ENCODE data around the gene TCEA2. TPM values are rescaled to one million over a fixed set of nuclear protein-coding genes. Genes with fewer than 3 reads are reported as not detected.

The TCEA2 gene
- total and polyA plus RNA-seq, 2 of the 13 experiments (the other 11 are each of a cell fraction or from before 2014, with no cell fraction given) = 28.1 to 33.7 TPM

DNA sequence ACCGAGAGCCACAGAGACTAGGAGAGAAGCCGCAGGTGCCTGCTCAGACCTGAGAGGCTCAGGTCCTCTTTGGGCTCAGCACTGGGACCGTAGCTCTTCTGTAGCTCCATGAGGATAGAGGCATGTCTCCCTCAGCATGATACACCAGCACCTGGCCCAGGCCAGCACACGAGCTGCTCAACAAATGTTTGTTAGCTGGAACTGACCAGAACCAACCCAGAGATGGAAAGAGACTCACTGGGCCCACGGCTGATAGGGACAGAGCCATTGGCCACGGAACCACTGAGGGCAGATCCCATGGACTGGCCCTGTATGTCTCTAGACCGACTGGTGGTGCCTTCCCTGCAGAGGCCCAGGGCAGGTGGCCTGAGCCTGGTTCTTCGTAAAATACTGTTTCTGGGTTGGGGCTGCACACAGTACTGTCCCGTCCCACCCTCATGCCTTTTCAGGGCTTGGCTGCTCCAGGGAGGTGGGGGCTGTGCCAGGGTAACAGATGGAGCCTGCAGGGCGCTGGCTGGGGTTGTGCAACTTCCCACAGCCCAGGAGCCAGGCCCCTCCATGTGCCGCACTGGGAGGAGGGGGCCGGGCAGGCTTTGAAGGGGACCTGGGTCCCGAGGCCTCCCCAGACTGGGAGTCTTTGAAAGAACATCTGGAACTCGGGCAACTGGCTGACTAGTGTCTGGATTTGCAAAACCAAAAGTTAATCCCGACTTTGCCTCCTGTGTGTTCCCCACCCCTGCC is 21.8 kb upstream of the TCEA2 start (continued):
- TF ChIP-seq PHF20 (CRISPR knock-in tag; IDR thresholded peaks at IDR 0.05) (no peak), ARNTL (CRISPR knock-in tag; IDR thresholded peaks at IDR 0.05) (peak; percentile 86), EZH2 (conservative IDR thresholded peaks at IDR 0.05; ENCODE audit: low read depth, low read length) (no peak), HOXA9 (CRISPR knock-in tag; IDR thresholded peaks at IDR 0.05; ENCODE audit: borderline replicate concordance) (no peak), U2AF1 (optimal IDR thresholded peaks at IDR 0.05; ENCODE audit: low read depth, low read length) (no peak), SMAD1 (CRISPR knock-in tag; IDR thresholded peaks at IDR 0.05; ENCODE audit: borderline replicate concordance, low read depth) (no peak), HNRNPUL1 (IDR thresholded peaks at IDR 0.05; ENCODE audit: low read depth, low read length) (no peak), NR1H2 (CRISPR knock-in tag; IDR thresholded peaks at IDR 0.05; ENCODE audit: borderline replicate concordance, low read depth) (no peak), SOX13 (IDR thresholded peaks at IDR 0.05) (0 out of 2 replicates have a peak, but pooled peaks have one; percentile 47), SOX13 (CRISPR knock-in tag; conservative IDR thresholded peaks at IDR 0.05 in 1 of 2, IDR thresholded peaks at IDR 0.05 in 1 of 2) (peak in 1 of 2 experiments; percentile 57; a peak in 1 of 4 replicates), KLF11 (CRISPR knock-in tag; IDR thresholded peaks at IDR 0.05) (no peak), PRMT3 (CRISPR knock-in tag; IDR thresholded peaks at IDR 0.05; ENCODE audit: borderline replicate concordance, low read depth) (no peak), ZNF788 (CRISPR knock-in tag; IDR thresholded peaks at IDR 0.05; ENCODE audit: borderline replicate concordance) (peak; percentile 39), ZNF205 (CRISPR knock-in tag; IDR thresholded peaks at IDR 0.05) (no peak; the same call in 1 of the 2 replicates)
- TF ChIP-seq, protein P1, sequence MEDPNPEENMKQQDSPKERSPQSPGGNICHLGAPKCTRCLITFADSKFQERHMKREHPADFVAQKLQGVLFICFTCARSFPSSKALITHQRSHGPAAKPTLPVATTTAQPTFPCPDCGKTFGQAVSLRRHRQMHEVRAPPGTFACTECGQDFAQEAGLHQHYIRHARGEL (CRISPR knock-in tag; IDR thresholded peaks at IDR 0.05) = 0 out of 2 replicates have a peak, but pooled peaks have one; percentile 18
- TF ChIP-seq, protein P2, sequence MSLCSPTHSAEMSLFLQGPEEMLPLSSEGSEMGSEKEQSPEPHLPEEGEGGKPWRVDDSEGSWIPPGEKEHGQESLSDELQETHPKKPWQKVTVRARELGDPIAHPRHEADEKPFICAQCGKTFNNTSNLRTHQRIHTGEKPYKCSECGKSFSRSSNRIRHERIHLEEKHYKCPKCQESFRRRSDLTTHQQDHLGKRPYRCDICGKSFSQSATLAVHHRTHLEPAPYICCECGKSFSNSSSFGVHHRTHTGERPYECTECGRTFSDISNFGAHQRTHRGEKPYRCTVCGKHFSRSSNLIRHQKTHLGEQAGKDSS (CRISPR knock-in tag; IDR thresholded peaks at IDR 0.05; ENCODE audit: borderline replicate concordance, low read depth) = peak; percentile 22; the same call in 1 of the 2 replicates
- TF ChIP-seq, protein P3, sequence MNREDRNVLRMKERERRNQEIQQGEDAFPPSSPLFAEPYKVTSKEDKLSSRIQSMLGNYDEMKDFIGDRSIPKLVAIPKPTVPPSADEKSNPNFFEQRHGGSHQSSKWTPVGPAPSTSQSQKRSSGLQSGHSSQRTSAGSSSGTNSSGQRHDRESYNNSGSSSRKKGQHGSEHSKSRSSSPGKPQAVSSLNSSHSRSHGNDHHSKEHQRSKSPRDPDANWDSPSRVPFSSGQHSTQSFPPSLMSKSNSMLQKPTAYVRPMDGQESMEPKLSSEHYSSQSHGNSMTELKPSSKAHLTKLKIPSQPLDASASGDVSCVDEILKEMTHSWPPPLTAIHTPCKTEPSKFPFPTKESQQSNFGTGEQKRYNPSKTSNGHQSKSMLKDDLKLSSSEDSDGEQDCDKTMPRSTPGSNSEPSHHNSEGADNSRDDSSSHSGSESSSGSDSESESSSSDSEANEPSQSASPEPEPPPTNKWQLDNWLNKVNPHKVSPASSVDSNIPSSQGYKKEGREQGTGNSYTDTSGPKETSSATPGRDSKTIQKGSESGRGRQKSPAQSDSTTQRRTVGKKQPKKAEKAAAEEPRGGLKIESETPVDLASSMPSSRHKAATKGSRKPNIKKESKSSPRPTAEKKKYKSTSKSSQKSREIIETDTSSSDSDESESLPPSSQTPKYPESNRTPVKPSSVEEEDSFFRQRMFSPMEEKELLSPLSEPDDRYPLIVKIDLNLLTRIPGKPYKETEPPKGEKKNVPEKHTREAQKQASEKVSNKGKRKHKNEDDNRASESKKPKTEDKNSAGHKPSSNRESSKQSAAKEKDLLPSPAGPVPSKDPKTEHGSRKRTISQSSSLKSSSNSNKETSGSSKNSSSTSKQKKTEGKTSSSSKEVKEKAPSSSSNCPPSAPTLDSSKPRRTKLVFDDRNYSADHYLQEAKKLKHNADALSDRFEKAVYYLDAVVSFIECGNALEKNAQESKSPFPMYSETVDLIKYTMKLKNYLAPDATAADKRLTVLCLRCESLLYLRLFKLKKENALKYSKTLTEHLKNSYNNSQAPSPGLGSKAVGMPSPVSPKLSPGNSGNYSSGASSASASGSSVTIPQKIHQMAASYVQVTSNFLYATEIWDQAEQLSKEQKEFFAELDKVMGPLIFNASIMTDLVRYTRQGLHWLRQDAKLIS (CRISPR knock-in tag; IDR thresholded peaks at IDR 0.05) = no peak
- TF ChIP-seq, protein P4, sequence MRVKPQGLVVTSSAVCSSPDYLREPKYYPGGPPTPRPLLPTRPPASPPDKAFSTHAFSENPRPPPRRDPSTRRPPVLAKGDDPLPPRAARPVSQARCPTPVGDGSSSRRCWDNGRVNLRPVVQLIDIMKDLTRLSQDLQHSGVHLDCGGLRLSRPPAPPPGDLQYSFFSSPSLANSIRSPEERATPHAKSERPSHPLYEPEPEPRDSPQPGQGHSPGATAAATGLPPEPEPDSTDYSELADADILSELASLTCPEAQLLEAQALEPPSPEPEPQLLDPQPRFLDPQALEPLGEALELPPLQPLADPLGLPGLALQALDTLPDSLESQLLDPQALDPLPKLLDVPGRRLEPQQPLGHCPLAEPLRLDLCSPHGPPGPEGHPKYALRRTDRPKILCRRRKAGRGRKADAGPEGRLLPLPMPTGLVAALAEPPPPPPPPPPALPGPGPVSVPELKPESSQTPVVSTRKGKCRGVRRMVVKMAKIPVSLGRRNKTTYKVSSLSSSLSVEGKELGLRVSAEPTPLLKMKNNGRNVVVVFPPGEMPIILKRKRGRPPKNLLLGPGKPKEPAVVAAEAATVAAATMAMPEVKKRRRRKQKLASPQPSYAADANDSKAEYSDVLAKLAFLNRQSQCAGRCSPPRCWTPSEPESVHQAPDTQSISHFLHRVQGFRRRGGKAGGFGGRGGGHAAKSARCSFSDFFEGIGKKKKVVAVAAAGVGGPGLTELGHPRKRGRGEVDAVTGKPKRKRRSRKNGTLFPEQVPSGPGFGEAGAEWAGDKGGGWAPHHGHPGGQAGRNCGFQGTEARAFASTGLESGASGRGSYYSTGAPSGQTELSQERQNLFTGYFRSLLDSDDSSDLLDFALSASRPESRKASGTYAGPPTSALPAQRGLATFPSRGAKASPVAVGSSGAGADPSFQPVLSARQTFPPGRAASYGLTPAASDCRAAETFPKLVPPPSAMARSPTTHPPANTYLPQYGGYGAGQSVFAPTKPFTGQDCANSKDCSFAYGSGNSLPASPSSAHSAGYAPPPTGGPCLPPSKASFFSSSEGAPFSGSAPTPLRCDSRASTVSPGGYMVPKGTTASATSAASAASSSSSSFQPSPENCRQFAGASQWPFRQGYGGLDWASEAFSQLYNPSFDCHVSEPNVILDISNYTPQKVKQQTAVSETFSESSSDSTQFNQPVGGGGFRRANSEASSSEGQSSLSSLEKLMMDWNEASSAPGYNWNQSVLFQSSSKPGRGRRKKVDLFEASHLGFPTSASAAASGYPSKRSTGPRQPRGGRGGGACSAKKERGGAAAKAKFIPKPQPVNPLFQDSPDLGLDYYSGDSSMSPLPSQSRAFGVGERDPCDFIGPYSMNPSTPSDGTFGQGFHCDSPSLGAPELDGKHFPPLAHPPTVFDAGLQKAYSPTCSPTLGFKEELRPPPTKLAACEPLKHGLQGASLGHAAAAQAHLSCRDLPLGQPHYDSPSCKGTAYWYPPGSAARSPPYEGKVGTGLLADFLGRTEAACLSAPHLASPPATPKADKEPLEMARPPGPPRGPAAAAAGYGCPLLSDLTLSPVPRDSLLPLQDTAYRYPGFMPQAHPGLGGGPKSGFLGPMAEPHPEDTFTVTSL (CRISPR knock-in tag; IDR thresholded peaks at IDR 0.05; ENCODE audit: borderline replicate concordance) = no peak
